HepG2 (cell line): ENCODE data around the gene RBM11. TPM values are rescaled to one million over a fixed set of nuclear protein-coding genes. Genes with fewer than 3 reads are reported as not detected.
A peak's percentile ranks its signal among the peaks of the same experiment; 100 is the strongest.

Source experiments
- ATAC-seq: fragments of 200-7000 bp; cut with Tn5 transposase; 3 replicates; pipeline ENCODE4 v1.9.1; 2020; ENCODE audit warnings: mild to moderate bottlenecking, moderate library complexity
- BruUV-seq: library from RNA; stranded (reverse); fragments of 400-500 nt; replicated peaks from 2 replicates; lab custom pipeline; 2021; lab: Mats Ljungman, UMichigan
- CTCF ChIA-PET: fragments of 300-600 bp; formaldehyde crosslinking; extraction: SDS; loops from one replicate; lab custom pipeline; 2021; ENCODE audit warnings: low total read pairs, inconsistent platforms, low intra/inter-chr PET ratio; lab: Yijun Ruan, JAX
- POLR2A ChIA-PET: fragments of 350-600 bp; sonication (Branson Sonifier 250); formaldehyde crosslinking; loops from one replicate; lab custom pipeline; 2020; ENCODE audit warnings: antibody characterized with exemption, inconsistent platforms; lab: Yijun Ruan, JAX
- DNase-seq: peaks from one replicate; pipeline ENCODE4 v3.0.0-alpha.2; 2015; ENCODE audit warnings: low spot score
- FAIRE-seq: peaks from 3 replicates; lab custom pipeline; 2011; peaks lifted over from hg19 to GRCh38; lab: Jason Lieb, UNC
- H2AFZ ChIP-seq: one replicate; pipeline ENCODE4 v1.6.1; 2011; ENCODE audit warnings: low read length, inconsistent platforms
- H3K27ac ChIP-seq: fragments of 300-600 bp; 3 replicates; pipeline ENCODE4 v1.8.0; 2011; ENCODE audit warnings: mixed run types, mild to moderate bottlenecking, mixed read lengths, low read length, inconsistent platforms; ENCODE audit not compliant: insufficient read depth; ENCODE audit errors: extremely low read length
- H3K27me3 ChIP-seq, 2 experiments: fragments of 200-600 bp in 1 of 2; 2 replicates in 1 of 2; 3 replicates in 1 of 2; pipeline versions ENCODE4 v1.6.0 to v1.8.0; 2011; ENCODE audit warnings: low read length in 2 of 2, mild to moderate bottlenecking in 2 of 2, moderate library complexity in 2 of 2, inconsistent platforms in 1 of 2; ENCODE audit not compliant: insufficient read depth in 2 of 2, control insufficient read depth in 1 of 2
- H3K36me3 ChIP-seq, 2 experiments: fragments of 200-600 bp in 1 of 2; replicated peaks in 1 of 2; 2 replicates in 1 of 2; 3 replicates in 1 of 2; pipeline versions ENCODE4 v1.5.1 to v1.8.0; 2011; ENCODE audit warnings: low read length in 2 of 2, inconsistent platforms in 1 of 2; ENCODE audit not compliant: insufficient read depth in 2 of 2, control insufficient read depth in 1 of 2
- H3K4me1 ChIP-seq: 2 replicates; pipeline ENCODE4 v1.5.1; 2012; ENCODE audit warnings: low read length, inconsistent platforms; ENCODE audit not compliant: insufficient read depth
- H3K4me2 ChIP-seq: 2 replicates; pipeline ENCODE4 v1.6.0; 2011; ENCODE audit warnings: low read depth, low read length, inconsistent platforms
- H3K4me3 ChIP-seq, 3 experiments: fragments of 200-600 bp in 1 of 3; sonication (generic), shearing (Covaris generic) in 1 of 3; replicated peaks in 1 of 3; 2 replicates each; pipeline ENCODE4 v1.5.1; 2011 to 2016; ENCODE audit warnings: low read length in 3 of 3, inconsistent platforms in 2 of 3, low read depth in 2 of 3, mild to moderate bottlenecking in 2 of 3, control low read depth in 1 of 3, mixed read lengths in 1 of 3; ENCODE audit not compliant: insufficient read depth in 1 of 3
- H3K79me2 ChIP-seq: one replicate; pipeline ENCODE4 v1.6.1; 2011; ENCODE audit warnings: low read length, inconsistent platforms; ENCODE audit not compliant: insufficient read depth
- H3K9ac ChIP-seq: 2 replicates; pipeline ENCODE4 v1.6.0; 2011; ENCODE audit warnings: mild to moderate bottlenecking, low read depth, low read length, inconsistent platforms; ENCODE audit not compliant: insufficient read depth
- H3K9me3 ChIP-seq: 2 replicates; pipeline ENCODE4 v1.5.1; 2012; ENCODE audit warnings: mild to moderate bottlenecking, low read length
- H4K20me1 ChIP-seq: 2 replicates; pipeline ENCODE4 v1.6.0; 2011; ENCODE audit warnings: inconsistent platforms, mild to moderate bottlenecking, low read length, moderate library complexity; ENCODE audit not compliant: insufficient read depth
- BRCA1 ChIP-seq: sonication (generic); formaldehyde crosslinking; IDR thresholded peaks from 2 replicates; pipeline ENCODE4 v1.4.0; 2020; ENCODE audit warnings: missing genetic modification reagents
- CREB1 ChIP-seq, 2 experiments: fragments of 450-650 bp in 1 of 2; IDR thresholded peaks; 2 replicates each; pipeline ENCODE4 v1.6.1; 2016 to 2017; ENCODE audit warnings: control low read depth in 1 of 2, mild to moderate bottlenecking in 1 of 2, missing compliant biosample characterization in 1 of 2, missing genetic modification characterization in 1 of 2
- FLYWCH1 ChIP-seq: sonication (generic); formaldehyde crosslinking; IDR thresholded peaks from 2 replicates; pipeline ENCODE4 v1.8.1; 2023; ENCODE audit warnings: mild to moderate bottlenecking, missing genetic modification reagents
- TFDP2 ChIP-seq: sonication (generic); formaldehyde crosslinking; IDR thresholded peaks from 2 replicates; pipeline ENCODE4 v1.4.0; 2020; ENCODE audit warnings: missing genetic modification reagents
- TRAFD1 ChIP-seq: sonication (generic); formaldehyde crosslinking; IDR thresholded peaks from 2 replicates; pipeline ENCODE4 v1.5.1; 2020; ENCODE audit warnings: missing genetic modification reagents, mild to moderate bottlenecking, borderline replicate concordance
- ZFP37 ChIP-seq: sonication (generic); formaldehyde crosslinking; IDR thresholded peaks from 2 replicates; pipeline ENCODE4 v1.4.0; 2020; ENCODE audit warnings: missing genetic modification reagents, borderline replicate concordance
- ZNF207 ChIP-seq: fragments of 450-650 bp; IDR thresholded peaks from 2 replicates; pipeline ENCODE4 v1.6.1; 2016; ENCODE audit warnings: antibody characterized with exemption, borderline replicate concordance
- WGBS: methylation state at CpG from one replicate; pipeline ENCODE4 v1.1.6; 2017; ENCODE audit warnings: low lambda C conversion rate; 5-methylcytosine and 5-hydroxymethylcytosine counted together
- in situ Hi-C: cut with HindIII; loops from 2 replicates; pipeline ENCODE4 v1.10.0; 2017; ENCODE audit warnings: low pct_unique_long_range_greater_than_20kb; ENCODE audit not compliant: extremely low pct_ligation_motif_present
- intact Hi-C: fragments of 100-400 bp; cut with micrococcal nuclease; formaldehyde crosslinking; loops from one replicate; pipeline ENCODE4 v1.10.0; 2022; ENCODE audit not compliant: unreplicated experiment
- polyA plus RNA-seq, 8 experiments: library from polyadenylated mRNA; depleted of rRNA in 3 of 8; stranded (reverse) in 7 of 8; unstranded in 1 of 8; fragments of >200 nt; fragmentation: Illumina TruSeq in 4 of 8; extraction: Trizol in 4 of 8; gene quantifications; 2 replicates each; pipeline versions ENCODE4 v1.2.1 to v1.2.3, GENCODE V29; 2011 to 2016; ENCODE audit warnings: low read depth in 4 of 8, missing spikeins in 1 of 8, mixed read lengths in 1 of 8; ENCODE audit not compliant: insufficient read depth in 1 of 8
- total RNA-seq, 5 experiments: library from RNA; depleted of rRNA; stranded (reverse); fragments of >200 nt; fragmentation: Illumina TruSeq; extraction: Trizol; gene quantifications; 2 replicates each; pipeline ENCODE4 v1.2.3, GENCODE V29; 2016; ENCODE audit warnings: low read depth in 1 of 5

The RBM11 gene
- total and polyA plus RNA-seq, 2 of the 13 experiments (the other 11 are each of a cell fraction or from before 2014, with no cell fraction given): 0.24 to 0.26 TPM

GRCh38 chr21:14271641-14272040 is 55.7 kb downstream of the RBM11 start:
- BruUV-seq: no TSS peak
- Histone ChIP-seq H3K4me3 (no peak overlapping the region), H3K27ac (no peak overlapping the region), H2AFZ (no peak overlapping the region), H3K27me3 (peaks cover 0 to 21% of the 10 kb centered on the region in 2 experiments; a peak in 4 of 5 replicates), H3K9ac (no peak overlapping the region), H4K20me1 (no peaks in the 10 kb centered on the region), H3K36me3 (no peaks in the 10 kb centered on the region), H3K4me1 (no peaks in the 10 kb centered on the region), H3K4me2 (no peak overlapping the region), H3K9me3 (no peaks in the 10 kb centered on the region), H3K79me2 (no peaks in the 10 kb centered on the region)
- in situ Hi-C loops: loop anchor here (25.0 kb wide), 1 partner anchor 1316 kb away; no protein-coding TSS in a partner anchor
- DNase-seq (no peak), ATAC-seq (no peak), FAIRE-seq (no peak)
- POLR2A ChIA-PET: no interaction called here
- intact Hi-C loops: no loop called here
- 0% methylated on average over 6 of the region's 6 CpGs for WGBS
- CTCF ChIA-PET: no interaction called here
- no peak for TF ChIP-seq ZFP37
- TF ChIP-seq ZNF207: no peak
- TF ChIP-seq BRCA1 (CRISPR knock-in tag): no peak
- no peak for TF ChIP-seq TRAFD1 (CRISPR knock-in tag)
- TF ChIP-seq TFDP2: no peak
- TF ChIP-seq CREB1 (IDR thresholded peaks at IDR 0.05): 0 out of 2 replicates have a peak, but pooled peaks have one; percentile 4
- no peak for TF ChIP-seq CREB1 (CRISPR knock-in tag; IDR thresholded peaks at IDR 0.05)
- TF ChIP-seq FLYWCH1 (CRISPR knock-in tag): no peak
